ENCODE data around the gene TMEM120B. TPM values are rescaled to one million over a fixed set of nuclear protein-coding genes. Genes with fewer than 3 reads are reported as not detected.

Gene TMEM120B
- total RNA-seq, 1 experiment from 2014 or later: 20.5 TPM

GRCh38 chr12:121733849-121734248, 21.3 kb downstream of the TMEM120B start:
- Histone ChIP-seq H3K27ac (ENCODE audit: low read depth, low read length) (no peak overlapping the region), H3K36me3 (ENCODE audit: control insufficient read depth in 1 of 2, insufficient read depth in 2 of 2, low read length in 2 of 2) (no peaks in the 10 kb centered on the region), H3K9me3 (ENCODE audit: control insufficient read depth in 1 of 2, insufficient read depth in 1 of 2, low read depth in 1 of 2, low read length in 2 of 2) (no peaks in the 10 kb centered on the region), H3K4me2 (ENCODE audit: low read length) (no peak overlapping the region), H3K4me3 (replicated peaks in 1 of 2; ENCODE audit: low read depth in 1 of 2, low read length in 2 of 2) (no peak overlapping the region), H3K79me2 (ENCODE audit: insufficient read depth, low read length) (peaks cover 27% of the 10 kb centered on the region), H3K9me2 (ENCODE audit: insufficient read depth) (no peaks in the 10 kb centered on the region), H3K4me1 (ENCODE audit: control insufficient read depth in 1 of 2, insufficient read depth in 2 of 2, low read length in 2 of 2) (peaks cover 0 to 8% of the 10 kb centered on the region in 2 experiments; a peak in 1 of 4 replicates), H3K9ac (ENCODE audit: low read length) (no peak overlapping the region), H3K27me3 (ENCODE audit: insufficient read depth, low read length) (no peaks in the 10 kb centered on the region), H2AFZ (ENCODE audit: low read depth, low read length, poor library complexity, severe bottlenecking) (no peak overlapping the region), H4K20me1 (ENCODE audit: insufficient read depth) (no peaks in the 10 kb centered on the region)
- intact Hi-C loops (cut with micrococcal nuclease): no loop called here
- ATAC-seq (no peak), DNase-seq (ENCODE audit: low read depth, low spot score) (no peak)
- TF ChIP-seq ATF3 (IDR thresholded peaks at IDR 0.05) (no peak), TCF7L2 (IDR thresholded peaks at IDR 0.05; ENCODE audit: borderline replicate concordance, extremely low read depth, insufficient read depth, insufficient read length) (no peak), ZBTB33 (IDR thresholded peaks at IDR 0.05; ENCODE audit: extremely low read depth, insufficient replicate concordance, low read length) (no peak), ELF1 (IDR thresholded peaks at IDR 0.05; ENCODE audit: borderline replicate concordance, low read depth) (no peak), CEBPB (IDR thresholded peaks at IDR 0.05; ENCODE audit: low read depth) (no peak), EZH2phosphoT487 (IDR thresholded peaks at IDR 0.05; ENCODE audit: borderline replicate concordance) (no peak), CTCF (IDR thresholded peaks at IDR 0.05 in 2 of 3, conservative IDR thresholded peaks at IDR 0.05 in 1 of 3; ENCODE audit: borderline replicate concordance in 1 of 3, insufficient read depth in 1 of 3, low read depth in 2 of 3, low read length in 2 of 3) (no peak), POLR2AphosphoS5 (IDR thresholded peaks at IDR 0.05; ENCODE audit: low read depth, low read length) (no peak), ZNF274 (IDR thresholded peaks at IDR 0.05; ENCODE audit: low read depth, low read length) (no peak), ZFX (IDR thresholded peaks at IDR 0.05) (no peak), YY1 (IDR thresholded peaks at IDR 0.05; ENCODE audit: extremely low read depth, insufficient replicate concordance, low read depth, low read length) (no peak), MAX (IDR thresholded peaks at IDR 0.05) (no peak), EGR1 (IDR thresholded peaks at IDR 0.05; ENCODE audit: low read depth) (no peak), EZH2 (IDR thresholded peaks at IDR 0.05) (no peak), SIN3A (IDR thresholded peaks at IDR 0.05; ENCODE audit: low read depth) (no peak), SRF (IDR thresholded peaks at IDR 0.05; ENCODE audit: low read depth) (no peak), REST (IDR thresholded peaks at IDR 0.05; ENCODE audit: low read depth) (no peak)
- BruUV-seq (replicated peaks): no TSS peak
- ChIA-PET POLR2A (no interaction called here), CTCF (no interaction called here), RAD21 (ENCODE audit: low non-redundant PET in 1 of 2, low total read pairs in 2 of 2, uncharacterized antibody in 2 of 2, unreplicated experiment in 2 of 2) (no interaction called here)

All from HCT116 (cell line).